Hepatocyte (in vitro differentiated cells): ENCODE data around the gene SCAF4. TPM values are rescaled to one million over a fixed set of nuclear protein-coding genes. Genes with fewer than 3 reads are reported as not detected.
A peak's percentile ranks its signal among the peaks of the same experiment; 100 is the strongest.

Experiments used
- DNase-seq: peaks from one replicate; pipeline ENCODE4 v3.0.0-alpha.2; 2016; ENCODE audit warnings: low spot score
- H2AFZ ChIP-seq: fragments of 200-600 bp; sonication (generic); 2 replicates; pipeline ENCODE4 v1.6.0; 2016; ENCODE audit warnings: antibody characterized with exemption, mild to moderate bottlenecking
- H3K27ac ChIP-seq: fragments of 200-600 bp; sonication (generic); 2 replicates; pipeline ENCODE4 v1.5.1; 2016; ENCODE audit warnings: mild to moderate bottlenecking
- H3K27me3 ChIP-seq: fragments of 200-600 bp; sonication (generic); 2 replicates; pipeline ENCODE4 v1.6.1; 2016
- H3K36me3 ChIP-seq: fragments of 200-600 bp; sonication (generic); replicated peaks from 2 replicates; pipeline ENCODE4 v1.5.1; 2016; ENCODE audit warnings: low read depth; ENCODE audit not compliant: insufficient read depth
- H3K4me1 ChIP-seq: fragments of 200-600 bp; sonication (generic); 2 replicates; pipeline ENCODE4 v1.5.1; 2016; ENCODE audit warnings: mild to moderate bottlenecking, moderate library complexity; ENCODE audit not compliant: insufficient read depth
- H3K4me2 ChIP-seq: fragments of 200-600 bp; sonication (generic); 2 replicates; pipeline ENCODE4 v1.6.0; 2016
- H3K4me3 ChIP-seq: fragments of 200-600 bp; sonication (generic); 2 replicates; pipeline ENCODE4 v1.5.1; 2016; ENCODE audit warnings: mild to moderate bottlenecking
- H3K79me2 ChIP-seq: fragments of 200-600 bp; sonication (generic); 2 replicates; pipeline ENCODE4 v1.6.0; 2017; ENCODE audit warnings: mild to moderate bottlenecking
- H3K9me2 ChIP-seq: fragments of 200-600 bp; sonication (generic); replicated peaks from 2 replicates; pipeline ENCODE4 v1.6.0; 2017; ENCODE audit warnings: mild to moderate bottlenecking; ENCODE audit not compliant: insufficient read depth
- H3K9me3 ChIP-seq: fragments of 200-600 bp; sonication (generic); 2 replicates; pipeline ENCODE4 v1.5.1; 2016; ENCODE audit warnings: low read depth, mild to moderate bottlenecking
- H4K20me1 ChIP-seq: fragments of 200-600 bp; sonication (generic); 2 replicates; pipeline ENCODE4 v1.6.0; 2016; ENCODE audit warnings: mild to moderate bottlenecking; ENCODE audit not compliant: insufficient read depth, poor library complexity, severe bottlenecking
- EZH2 ChIP-seq: fragments of 200-600 bp; sonication (generic); IDR thresholded peaks from 2 replicates; pipeline ENCODE4 v1.6.1; 2016; ENCODE audit warnings: antibody characterized with exemption, mild to moderate bottlenecking, borderline replicate concordance
- EZH2phosphoT487 ChIP-seq: fragments of 200-600 bp; sonication (generic); IDR thresholded peaks from one replicate; pipeline ENCODE4 v1.6.1; 2018; ENCODE audit warnings: antibody characterized with exemption, mild to moderate bottlenecking, low read depth, moderate library complexity; ENCODE audit not compliant: unreplicated experiment, severe bottlenecking
- WGBS: methylation state at CpG from one replicate; pipeline ENCODE4 v1.1.6; 2016; ENCODE audit warnings: low lambda C conversion rate; ENCODE audit errors: missing lambda C conversion rate; 5-methylcytosine and 5-hydroxymethylcytosine counted together
- polyA plus RNA-seq: library from polyadenylated mRNA; unstranded; fragments of >200 nt; fragmentation: Nextera tagmentation; extraction: Ambion mirVana; gene quantifications from 2 replicates; pipeline ENCODE4 v1.2.1, GENCODE V29; 2016
- total RNA-seq: library from RNA; depleted of rRNA; stranded (reverse); fragments of >200 nt; gene quantifications from 2 replicates; pipeline ENCODE4 v1.2.3, GENCODE V29; 2014
- TF ChIP-seq, protein P1 (sequence below): fragments of 200-600 bp; sonication (generic); IDR thresholded peaks from 2 replicates; pipeline ENCODE4 v1.5.1; 2016; ENCODE audit warnings: antibody characterized with exemption, mild to moderate bottlenecking; ENCODE audit not compliant: poor library complexity

The SCAF4 gene, protein sequence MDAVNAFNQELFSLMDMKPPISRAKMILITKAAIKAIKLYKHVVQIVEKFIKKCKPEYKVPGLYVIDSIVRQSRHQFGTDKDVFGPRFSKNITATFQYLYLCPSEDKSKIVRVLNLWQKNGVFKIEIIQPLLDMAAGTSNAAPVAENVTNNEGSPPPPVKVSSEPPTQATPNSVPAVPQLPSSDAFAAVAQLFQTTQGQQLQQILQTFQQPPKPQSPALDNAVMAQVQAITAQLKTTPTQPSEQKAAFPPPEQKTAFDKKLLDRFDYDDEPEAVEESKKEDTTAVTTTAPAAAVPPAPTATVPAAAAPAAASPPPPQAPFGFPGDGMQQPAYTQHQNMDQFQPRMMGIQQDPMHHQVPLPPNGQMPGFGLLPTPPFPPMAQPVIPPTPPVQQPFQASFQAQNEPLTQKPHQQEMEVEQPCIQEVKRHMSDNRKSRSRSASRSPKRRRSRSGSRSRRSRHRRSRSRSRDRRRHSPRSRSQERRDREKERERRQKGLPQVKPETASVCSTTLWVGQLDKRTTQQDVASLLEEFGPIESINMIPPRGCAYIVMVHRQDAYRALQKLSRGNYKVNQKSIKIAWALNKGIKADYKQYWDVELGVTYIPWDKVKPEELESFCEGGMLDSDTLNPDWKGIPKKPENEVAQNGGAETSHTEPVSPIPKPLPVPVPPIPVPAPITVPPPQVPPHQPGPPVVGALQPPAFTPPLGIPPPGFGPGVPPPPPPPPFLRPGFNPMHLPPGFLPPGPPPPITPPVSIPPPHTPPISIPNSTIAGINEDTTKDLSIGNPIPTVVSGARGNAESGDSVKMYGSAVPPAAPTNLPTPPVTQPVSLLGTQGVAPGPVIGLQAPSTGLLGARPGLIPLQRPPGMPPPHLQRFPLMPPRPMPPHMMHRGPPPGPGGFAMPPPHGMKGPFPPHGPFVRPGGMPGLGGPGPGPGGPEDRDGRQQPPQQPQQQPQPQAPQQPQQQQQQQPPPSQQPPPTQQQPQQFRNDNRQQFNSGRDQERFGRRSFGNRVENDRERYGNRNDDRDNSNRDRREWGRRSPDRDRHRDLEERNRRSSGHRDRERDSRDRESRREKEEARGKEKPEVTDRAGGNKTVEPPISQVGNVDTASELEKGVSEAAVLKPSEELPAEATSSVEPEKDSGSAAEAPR
- total RNA-seq (14.9 and 18.7 TPM in 2 replicates), polyA plus RNA-seq (33.1 and 34.5 TPM in 2 replicates)

DNA sequence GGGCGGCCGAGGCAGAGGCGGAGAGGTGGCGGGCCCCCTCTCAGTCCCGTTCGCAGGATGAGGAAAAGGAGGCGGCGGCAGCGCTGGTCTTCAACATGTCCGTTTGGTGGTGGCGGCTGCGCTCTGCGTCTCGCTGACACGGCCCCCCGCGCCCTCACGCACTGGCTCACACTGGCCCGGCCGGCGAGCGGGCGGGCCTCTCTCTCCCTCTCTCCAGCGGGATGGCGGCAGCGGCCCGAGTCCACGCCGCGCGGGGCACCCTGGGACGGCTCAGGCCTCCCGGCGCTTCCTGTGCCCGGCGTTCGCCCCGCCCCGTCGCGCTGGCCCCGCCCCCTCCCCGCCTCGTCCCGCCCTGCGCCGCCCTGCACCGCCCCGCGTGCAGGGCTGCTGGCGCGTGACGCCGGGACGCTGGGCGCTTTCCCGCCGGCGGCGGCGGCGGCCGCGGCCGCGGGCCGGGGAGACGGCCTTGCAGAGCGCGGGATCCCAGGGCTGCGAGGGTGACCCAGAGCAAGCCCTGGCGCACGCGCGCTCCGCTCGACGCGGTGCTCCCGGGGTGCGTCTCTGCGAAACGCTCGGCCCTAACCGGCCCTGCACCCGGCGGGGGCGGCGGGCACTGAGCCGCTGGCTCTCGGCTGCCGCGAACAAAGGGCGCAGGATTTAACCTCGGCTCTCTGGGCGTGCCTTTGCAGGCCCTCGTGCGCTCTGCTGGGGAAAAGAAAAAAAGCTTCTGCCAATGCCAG lies at the start of gene SCAF4:
Gene SCAF4, minus strand, starts transcription at position 262 of the 740 bp plus-strand sequence. CDS start 426 bp downstream, outside the sequence.
- no peaks in the 10 kb centered on the region for H3K9me3 ChIP-seq
- 2% methylated on average over 51 of the region's 98 CpGs for WGBS
- peaks cover 44% of the 10 kb centered on the region for H4K20me1 ChIP-seq
- no peaks in the 10 kb centered on the region for H3K9me2 ChIP-seq
- no peak for TF ChIP-seq EZH2
- no peak for TF ChIP-seq EZH2phosphoT487
- TF ChIP-seq, protein P1, sequence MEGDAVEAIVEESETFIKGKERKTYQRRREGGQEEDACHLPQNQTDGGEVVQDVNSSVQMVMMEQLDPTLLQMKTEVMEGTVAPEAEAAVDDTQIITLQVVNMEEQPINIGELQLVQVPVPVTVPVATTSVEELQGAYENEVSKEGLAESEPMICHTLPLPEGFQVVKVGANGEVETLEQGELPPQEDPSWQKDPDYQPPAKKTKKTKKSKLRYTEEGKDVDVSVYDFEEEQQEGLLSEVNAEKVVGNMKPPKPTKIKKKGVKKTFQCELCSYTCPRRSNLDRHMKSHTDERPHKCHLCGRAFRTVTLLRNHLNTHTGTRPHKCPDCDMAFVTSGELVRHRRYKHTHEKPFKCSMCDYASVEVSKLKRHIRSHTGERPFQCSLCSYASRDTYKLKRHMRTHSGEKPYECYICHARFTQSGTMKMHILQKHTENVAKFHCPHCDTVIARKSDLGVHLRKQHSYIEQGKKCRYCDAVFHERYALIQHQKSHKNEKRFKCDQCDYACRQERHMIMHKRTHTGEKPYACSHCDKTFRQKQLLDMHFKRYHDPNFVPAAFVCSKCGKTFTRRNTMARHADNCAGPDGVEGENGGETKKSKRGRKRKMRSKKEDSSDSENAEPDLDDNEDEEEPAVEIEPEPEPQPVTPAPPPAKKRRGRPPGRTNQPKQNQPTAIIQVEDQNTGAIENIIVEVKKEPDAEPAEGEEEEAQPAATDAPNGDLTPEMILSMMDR: no peak
- no peaks in the 10 kb centered on the region for H3K36me3 ChIP-seq
- H3K27me3 ChIP-seq: no peaks in the 10 kb centered on the region
- H3K4me1 ChIP-seq: peaks cover 30% of the 10 kb centered on the region
- peak within 1 kb of the TSS; percentile 100 for H3K27ac ChIP-seq
- peak; percentile 97 for DNase-seq
- H3K4me2 ChIP-seq: peak within 1 kb of the TSS; percentile 92
- H2AFZ ChIP-seq: peak within 1 kb of the TSS; percentile 93
- H3K79me2 ChIP-seq: peaks cover 47% of the 10 kb centered on the region
- H3K4me3 ChIP-seq: peak within 1 kb of the TSS; percentile 99

DNA sequence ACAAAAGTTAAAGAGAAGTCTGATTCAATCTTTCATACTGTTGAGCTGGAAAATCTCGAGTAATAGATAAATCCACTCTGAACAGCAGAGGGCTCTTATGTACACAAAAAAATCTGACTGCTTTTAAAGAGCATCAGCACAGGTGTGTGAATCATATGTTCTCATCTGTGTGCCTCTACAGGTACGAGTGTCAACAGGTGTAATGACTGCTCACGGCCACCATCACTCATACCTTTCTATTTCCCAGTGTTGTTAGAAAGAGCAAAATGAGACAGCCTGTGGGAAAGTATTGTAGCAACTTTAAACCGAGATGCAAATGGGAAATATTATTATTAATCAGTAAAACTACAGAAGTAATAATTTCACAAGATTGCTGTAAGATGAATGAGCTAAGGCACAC lies 49.0 kb upstream of the SCAF4 start:
- Histone ChIP-seq H3K4me1 (no peaks in the 10 kb centered on the region), H3K36me3 (no peaks in the 10 kb centered on the region), H3K9me2 (no peaks in the 10 kb centered on the region), H4K20me1 (no peaks in the 10 kb centered on the region), H3K4me2 (no peak overlapping the region), H3K27me3 (no peaks in the 10 kb centered on the region), H3K27ac (no peak overlapping the region), H3K79me2 (no peaks in the 10 kb centered on the region), H3K9me3 (no peaks in the 10 kb centered on the region), H2AFZ (no peak overlapping the region), H3K4me3 (no peak overlapping the region)
- DNase-seq: peak; percentile 54
- no peak for TF ChIP-seq EZH2phosphoT487
- no peak for TF ChIP-seq EZH2
- TF ChIP-seq, protein P1: peak; percentile 44
- WGBS: 50% methylated on average over 4 of the region's 4 CpGs

DNA sequence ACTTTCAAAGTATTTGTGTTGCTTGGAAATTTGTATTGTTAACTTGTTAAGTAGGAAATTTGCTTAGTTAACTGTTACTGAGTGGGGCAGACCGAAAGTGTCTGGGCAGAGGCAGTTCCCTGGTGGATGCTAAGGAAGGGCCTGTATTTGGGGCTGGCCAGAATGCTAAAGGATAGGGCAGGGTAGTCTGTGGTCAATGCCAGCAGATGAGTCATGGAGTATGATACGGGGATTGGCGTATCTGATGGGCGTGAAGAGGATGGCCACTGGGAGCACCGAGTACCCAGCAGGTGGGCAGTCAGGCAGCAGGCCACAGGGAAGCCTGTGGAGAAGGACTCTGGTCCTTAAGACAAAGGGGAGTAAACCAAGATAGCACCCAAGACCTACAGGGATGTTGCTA lies 46.6 kb upstream of the SCAF4 start:
- TF ChIP-seq EZH2phosphoT487 (no peak), EZH2 (no peak)
- TF ChIP-seq, protein P1: no peak
- H3K36me3 ChIP-seq: no peaks in the 10 kb centered on the region
- 83% methylated on average over 5 of the region's 5 CpGs for WGBS
- H4K20me1 ChIP-seq: no peaks in the 10 kb centered on the region
- H3K4me3 ChIP-seq: no peak overlapping the region
- no peak overlapping the region for H3K27ac ChIP-seq
- H3K79me2 ChIP-seq: no peaks in the 10 kb centered on the region
- H3K9me2 ChIP-seq: no peaks in the 10 kb centered on the region
- no peak overlapping the region for H2AFZ ChIP-seq
- H3K27me3 ChIP-seq: no peaks in the 10 kb centered on the region
- no peak overlapping the region for H3K4me2 ChIP-seq
- no peaks in the 10 kb centered on the region for H3K9me3 ChIP-seq
- H3K4me1 ChIP-seq: no peaks in the 10 kb centered on the region
- DNase-seq: no peak
